Fibroblast of lung (primary cell): Measurements from ENCODE around the gene VASN.

ENCODE experiments used
- EZH2 ChIP-seq: IDR thresholded peaks from 2 replicates; pipeline ENCODE4 v1.5.1; 2012; ENCODE audit warnings: low read length, control low read depth, mild to moderate bottlenecking; ENCODE audit errors: missing control alignments
- TF ChIP-seq, protein P1 (sequence below), 2 donors: IDR thresholded peaks in 1 of 2; conservative IDR thresholded peaks in 1 of 2; 1 replicate in 1 of 2; 2 replicates in 1 of 2; pipeline ENCODE4 v1.5.1; 2011 to 2012; ENCODE audit warnings: low read length in 2 of 2, control low read depth in 1 of 2, inconsistent platforms in 1 of 2, low read depth in 1 of 2, mild to moderate bottlenecking in 1 of 2

DNA sequence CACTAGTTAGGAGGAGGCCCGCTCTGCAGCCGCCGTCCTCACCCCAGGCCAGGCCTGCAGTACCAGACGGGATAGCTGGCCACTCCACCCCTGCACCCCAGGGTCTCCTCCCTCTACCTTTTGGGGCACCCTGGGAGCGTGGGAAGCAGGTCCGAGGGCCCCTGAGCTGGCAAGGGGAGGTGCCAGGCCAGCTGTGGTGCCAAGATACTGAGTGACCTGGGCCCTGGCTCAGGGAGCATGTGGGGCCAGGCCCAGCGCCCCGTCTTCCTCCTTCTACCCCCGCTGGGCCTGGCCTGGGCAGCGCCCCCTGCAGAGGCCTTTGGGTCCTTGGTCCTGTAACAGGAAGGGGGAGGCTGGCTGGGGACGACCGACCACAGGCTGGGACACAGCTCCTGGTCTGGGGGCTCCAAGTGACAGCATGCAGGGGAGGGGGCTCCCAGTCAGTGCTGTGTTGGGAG, 33.5 kb upstream of the VASN start:
- TF ChIP-seq, protein P1, sequence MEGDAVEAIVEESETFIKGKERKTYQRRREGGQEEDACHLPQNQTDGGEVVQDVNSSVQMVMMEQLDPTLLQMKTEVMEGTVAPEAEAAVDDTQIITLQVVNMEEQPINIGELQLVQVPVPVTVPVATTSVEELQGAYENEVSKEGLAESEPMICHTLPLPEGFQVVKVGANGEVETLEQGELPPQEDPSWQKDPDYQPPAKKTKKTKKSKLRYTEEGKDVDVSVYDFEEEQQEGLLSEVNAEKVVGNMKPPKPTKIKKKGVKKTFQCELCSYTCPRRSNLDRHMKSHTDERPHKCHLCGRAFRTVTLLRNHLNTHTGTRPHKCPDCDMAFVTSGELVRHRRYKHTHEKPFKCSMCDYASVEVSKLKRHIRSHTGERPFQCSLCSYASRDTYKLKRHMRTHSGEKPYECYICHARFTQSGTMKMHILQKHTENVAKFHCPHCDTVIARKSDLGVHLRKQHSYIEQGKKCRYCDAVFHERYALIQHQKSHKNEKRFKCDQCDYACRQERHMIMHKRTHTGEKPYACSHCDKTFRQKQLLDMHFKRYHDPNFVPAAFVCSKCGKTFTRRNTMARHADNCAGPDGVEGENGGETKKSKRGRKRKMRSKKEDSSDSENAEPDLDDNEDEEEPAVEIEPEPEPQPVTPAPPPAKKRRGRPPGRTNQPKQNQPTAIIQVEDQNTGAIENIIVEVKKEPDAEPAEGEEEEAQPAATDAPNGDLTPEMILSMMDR (conservative IDR thresholded peaks at IDR 0.05 in 1 of 2, IDR thresholded peaks at IDR 0.05 in 1 of 2; ENCODE audit: low read depth in 1 of 2, low read length in 2 of 2): no peak
- no peak for TF ChIP-seq EZH2
